ENCODE measurements around the gene TENM4.

GRCh38 chr11:79019975-79020374 lies 420.9 kb downstream of the TENM4 start:
- no peak for TF ChIP-seq TAF1 (IDR thresholded peaks at IDR 0.05; ENCODE audit: borderline replicate concordance, insufficient read depth, low read length)
- TF ChIP-seq, protein P1, sequence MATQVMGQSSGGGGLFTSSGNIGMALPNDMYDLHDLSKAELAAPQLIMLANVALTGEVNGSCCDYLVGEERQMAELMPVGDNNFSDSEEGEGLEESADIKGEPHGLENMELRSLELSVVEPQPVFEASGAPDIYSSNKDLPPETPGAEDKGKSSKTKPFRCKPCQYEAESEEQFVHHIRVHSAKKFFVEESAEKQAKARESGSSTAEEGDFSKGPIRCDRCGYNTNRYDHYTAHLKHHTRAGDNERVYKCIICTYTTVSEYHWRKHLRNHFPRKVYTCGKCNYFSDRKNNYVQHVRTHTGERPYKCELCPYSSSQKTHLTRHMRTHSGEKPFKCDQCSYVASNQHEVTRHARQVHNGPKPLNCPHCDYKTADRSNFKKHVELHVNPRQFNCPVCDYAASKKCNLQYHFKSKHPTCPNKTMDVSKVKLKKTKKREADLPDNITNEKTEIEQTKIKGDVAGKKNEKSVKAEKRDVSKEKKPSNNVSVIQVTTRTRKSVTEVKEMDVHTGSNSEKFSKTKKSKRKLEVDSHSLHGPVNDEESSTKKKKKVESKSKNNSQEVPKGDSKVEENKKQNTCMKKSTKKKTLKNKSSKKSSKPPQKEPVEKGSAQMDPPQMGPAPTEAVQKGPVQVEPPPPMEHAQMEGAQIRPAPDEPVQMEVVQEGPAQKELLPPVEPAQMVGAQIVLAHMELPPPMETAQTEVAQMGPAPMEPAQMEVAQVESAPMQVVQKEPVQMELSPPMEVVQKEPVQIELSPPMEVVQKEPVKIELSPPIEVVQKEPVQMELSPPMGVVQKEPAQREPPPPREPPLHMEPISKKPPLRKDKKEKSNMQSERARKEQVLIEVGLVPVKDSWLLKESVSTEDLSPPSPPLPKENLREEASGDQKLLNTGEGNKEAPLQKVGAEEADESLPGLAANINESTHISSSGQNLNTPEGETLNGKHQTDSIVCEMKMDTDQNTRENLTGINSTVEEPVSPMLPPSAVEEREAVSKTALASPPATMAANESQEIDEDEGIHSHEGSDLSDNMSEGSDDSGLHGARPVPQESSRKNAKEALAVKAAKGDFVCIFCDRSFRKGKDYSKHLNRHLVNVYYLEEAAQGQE (IDR thresholded peaks at IDR 0.05; ENCODE audit: insufficient read depth in 1 of 2, low read depth in 2 of 2, low read length in 2 of 2), result no peak
